HG03135 (cell line): ENCODE measurements around the gene HSPA14.
"Not testable (repeated sequence)": the region's sequence is repeated elsewhere in the genome, so short reads cannot be mapped to it uniquely, and the experiment has no call there.

Source experiments
- ATAC-seq: cut with Tn5 transposase; IDR thresholded peaks from one replicate; pipeline ENCODE4 v1.9.1; 2021; ENCODE audit warnings: mild to moderate bottlenecking, moderate library complexity; ENCODE audit not compliant: unreplicated experiment

HSPA14 gene

DNA sequence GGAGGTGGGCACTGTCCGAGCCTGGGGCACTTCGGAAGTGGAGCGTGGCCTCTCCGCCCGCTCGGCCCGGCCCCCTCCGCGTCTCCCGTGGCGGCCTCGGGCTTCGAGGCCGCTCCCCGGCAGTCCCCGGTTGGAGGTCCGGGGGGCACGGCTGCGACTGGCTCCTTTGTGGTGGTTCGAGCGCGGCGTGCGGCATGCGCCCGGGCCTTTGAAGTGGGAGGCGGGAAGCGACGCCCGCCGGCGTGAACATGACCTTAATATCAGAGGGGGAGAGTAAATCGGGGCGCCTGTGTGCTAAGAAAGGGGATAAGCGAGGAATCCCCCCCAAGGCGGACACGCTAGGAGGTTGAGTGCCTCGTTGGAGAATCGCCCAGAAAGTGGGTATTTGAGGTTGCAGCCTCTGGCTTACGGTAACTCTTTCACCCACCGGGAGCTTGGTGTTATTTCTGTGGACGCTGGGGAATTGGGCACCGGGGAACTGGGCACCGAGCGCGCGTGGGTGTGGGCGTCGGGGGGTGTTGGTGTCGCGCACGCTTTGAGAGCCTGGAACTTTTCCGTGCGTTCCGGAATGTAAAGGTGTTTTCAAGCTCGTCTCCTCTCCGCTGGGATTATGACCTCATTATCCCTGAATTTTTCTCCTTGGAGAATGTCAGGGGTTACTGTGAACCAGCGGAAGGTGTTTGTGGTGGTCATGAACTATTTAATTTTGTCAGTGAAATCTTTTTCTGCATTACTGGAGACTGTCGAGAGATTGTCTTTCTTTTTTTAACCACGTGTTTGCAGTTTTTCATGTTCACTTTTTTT, 41.2 kb downstream of the HSPA14 start:
- peak; percentile 27 for ATAC-seq

GRCh38 chr10:14879928-14880193, 41.8 kb downstream of the HSPA14 start:
- no peak for ATAC-seq

DNA sequence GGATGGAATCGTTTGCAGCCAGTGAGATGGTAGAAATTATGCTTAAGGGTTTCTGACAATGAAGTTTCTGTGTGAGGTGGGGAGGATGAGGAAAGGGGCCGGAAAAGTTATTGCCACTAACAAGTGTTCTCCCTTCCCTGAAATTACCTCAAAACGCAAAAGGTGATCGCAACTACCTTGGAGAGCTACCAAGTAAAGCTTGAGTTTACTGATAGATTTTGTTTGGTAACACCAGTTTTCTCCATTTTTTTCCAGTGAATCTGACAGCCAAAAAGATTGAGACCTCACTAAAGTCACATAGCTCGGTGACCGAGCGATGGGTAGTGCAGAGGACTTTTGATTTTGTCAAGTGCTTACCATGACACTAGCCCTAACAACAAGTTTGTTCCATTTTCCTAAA, 42.1 kb downstream of the HSPA14 start:
- no peak for ATAC-seq

- no peak for ATAC-seq
Measured at GRCh38 chr10:14884082-14884481, 46.0 kb downstream of the HSPA14 start.

GRCh38 chr10:14889318-14889717, 51.2 kb downstream of the HSPA14 start:
- ATAC-seq = no peak

- no peak for ATAC-seq
Measured at GRCh38 chr10:14891151-14891550, 53.0 kb downstream of the HSPA14 start.

DNA sequence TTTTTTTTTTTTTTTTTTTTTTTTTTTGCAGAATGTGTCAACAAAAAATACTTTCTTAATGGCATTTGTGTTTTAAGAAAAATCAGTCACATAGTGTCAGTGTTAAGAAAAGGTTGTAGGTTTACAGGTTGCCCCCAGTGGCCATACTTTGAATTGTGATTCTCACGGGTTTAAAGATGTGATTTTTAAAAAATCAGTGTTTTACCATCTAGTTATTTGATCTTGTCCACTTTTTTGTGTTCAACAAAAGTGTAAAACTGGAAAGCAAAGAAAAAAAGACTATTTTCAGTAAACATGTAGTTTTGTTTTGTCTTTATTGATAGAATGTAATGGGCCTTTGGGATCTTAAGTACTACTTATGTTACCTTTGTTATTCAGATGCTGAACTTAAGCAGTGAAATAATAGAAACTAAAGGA, 66.2 kb downstream of the HSPA14 start:
- ATAC-seq = no peak

GRCh38 chr10:14904864-14905263, 66.8 kb downstream of the HSPA14 start:
- ATAC-seq = no peak

GRCh38 chr10:14905890-14906289, 67.8 kb downstream of the HSPA14 start:
- no peak for ATAC-seq

GRCh38 chr10:14906765-14907164, 68.7 kb downstream of the HSPA14 start:
- ATAC-seq = no peak

- not testable (repeated sequence) for ATAC-seq
Measured at GRCh38 chr10:14907591-14907990, 69.5 kb downstream of the HSPA14 start.

- ATAC-seq = no peak
Measured at GRCh38 chr10:14909101-14909500, 71.0 kb downstream of the HSPA14 start.

DNA sequence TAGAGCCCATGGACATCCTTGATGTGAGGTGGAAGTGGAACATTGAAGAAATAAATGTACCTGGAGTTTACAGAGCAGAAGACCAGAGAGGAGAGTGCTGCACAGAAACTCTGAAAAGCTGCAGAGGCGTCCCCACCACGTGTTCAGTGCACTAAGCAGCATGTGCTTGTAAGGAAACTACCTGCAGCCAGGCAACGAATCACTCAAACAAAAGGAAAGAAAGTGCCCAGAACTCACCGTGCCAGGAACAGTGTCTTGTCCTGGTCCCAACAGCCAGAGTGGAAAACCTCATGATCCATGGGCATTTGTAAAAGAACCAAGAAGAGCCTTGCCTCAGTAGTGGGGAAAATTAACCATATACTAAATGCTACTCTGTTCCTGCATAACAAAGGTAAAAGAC, 72.8 kb downstream of the HSPA14 start:
- no peak for ATAC-seq

DNA sequence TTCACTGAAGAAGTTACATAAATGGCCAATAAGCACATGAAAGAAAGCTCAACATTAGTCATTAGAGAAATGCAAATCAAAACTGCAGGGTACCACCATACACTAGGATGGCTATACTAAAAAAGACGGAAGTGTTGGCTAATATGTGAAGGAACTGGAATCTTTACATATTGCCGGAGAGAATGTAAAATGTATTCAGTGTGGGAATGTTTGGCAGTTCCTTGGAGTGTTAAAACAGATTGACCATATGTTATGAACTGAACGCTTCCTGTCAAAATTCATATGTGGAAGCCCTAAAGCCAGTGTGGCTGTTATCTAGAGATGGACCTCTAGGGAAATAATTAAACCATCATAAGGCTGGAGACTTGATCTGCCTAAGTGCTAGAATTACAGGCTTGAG, 73.7 kb downstream of the HSPA14 start:
- no peak for ATAC-seq

DNA sequence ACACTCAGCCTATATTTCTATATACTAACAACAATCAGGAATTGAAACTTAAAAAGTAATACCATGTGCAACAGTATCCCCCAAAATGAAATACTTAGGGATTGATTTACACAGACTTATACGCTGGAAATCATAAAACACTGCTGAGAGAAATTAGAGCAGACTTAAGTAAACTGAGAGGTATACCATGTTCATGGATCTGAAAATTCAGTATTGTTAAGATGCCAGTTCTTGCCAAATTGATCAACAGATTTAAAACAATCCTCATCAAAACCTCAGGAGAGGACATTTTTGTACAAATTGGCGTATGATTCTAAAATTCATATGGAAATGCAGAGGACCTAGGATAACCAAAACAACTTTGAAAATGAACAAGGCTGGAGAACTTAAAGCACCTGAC, 78.5 kb downstream of the HSPA14 start:
- ATAC-seq = no peak

- ATAC-seq = no peak
Measured at GRCh38 chr10:14917827-14918226, 79.7 kb downstream of the HSPA14 start.

DNA sequence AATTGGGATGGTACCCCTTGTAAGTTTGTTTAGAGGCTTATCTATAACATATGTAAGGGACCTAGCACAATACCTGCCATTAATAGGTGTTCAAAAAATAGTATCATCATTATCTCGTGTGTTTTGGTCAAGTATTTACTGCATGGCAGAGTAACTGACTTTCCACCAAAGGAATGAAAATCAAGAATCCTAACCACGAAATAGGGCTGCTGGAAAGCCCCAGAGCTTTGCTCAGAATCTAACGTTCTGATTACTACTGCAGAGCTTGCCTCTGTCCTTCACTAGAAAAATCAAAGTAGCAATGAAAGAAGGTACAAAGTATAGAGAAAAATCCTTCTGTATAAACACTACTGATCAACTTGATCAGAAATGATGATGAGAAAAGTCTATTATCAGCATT, 80.9 kb downstream of the HSPA14 start:
- ATAC-seq = no peak
